HG03460 (cell line): ENCODE data around the gene MYO15A.

Experiments
- ATAC-seq: cut with Tn5 transposase; IDR thresholded peaks from one replicate; pipeline ENCODE4 v1.9.1; 2021; ENCODE audit not compliant: unreplicated experiment

The MYO15A gene

GRCh38 chr17:18157354-18157985 is 48.9 kb downstream of the MYO15A start:
- ATAC-seq, result no peak

- no peak for ATAC-seq
Measured at GRCh38 chr17:18158022-18158600, 49.6 kb downstream of the MYO15A start.

- no peak for ATAC-seq
Measured at GRCh38 chr17:18159551-18160120, 51.1 kb downstream of the MYO15A start.

GRCh38 chr17:18160128-18160856 is 51.7 kb downstream of the MYO15A start:
- no peak for ATAC-seq

- ATAC-seq, result no peak
Measured at GRCh38 chr17:18161207-18162145, 52.9 kb downstream of the MYO15A start.

GRCh38 chr17:18163547-18163946 is 55.0 kb downstream of the MYO15A start:
- no peak for ATAC-seq

- no peak for ATAC-seq
Measured at GRCh38 chr17:18166894-18167293, 58.3 kb downstream of the MYO15A start.

- ATAC-seq, result no peak
Measured at GRCh38 chr17:18167421-18167820, 58.9 kb downstream of the MYO15A start.

- ATAC-seq, result no peak
Measured at GRCh38 chr17:18172531-18173278, 64.1 kb downstream of the MYO15A start.

GRCh38 chr17:18173740-18174139 is 65.2 kb downstream of the MYO15A start:
- ATAC-seq, result no peak

- ATAC-seq, result no peak
Measured at GRCh38 chr17:18176176-18176575, 67.6 kb downstream of the MYO15A start.

GRCh38 chr17:18177133-18177532 is 68.6 kb downstream of the MYO15A start:
- ATAC-seq, result no peak

GRCh38 chr17:18177722-18178121 is 69.2 kb downstream of the MYO15A start:
- no peak for ATAC-seq

- no peak for ATAC-seq
Measured at GRCh38 chr17:18179196-18179595, 70.6 kb downstream of the MYO15A start.

- ATAC-seq, result no peak
Measured at GRCh38 chr17:18179804-18180203, 71.2 kb downstream of the MYO15A start.

- ATAC-seq, result no peak
Measured at GRCh38 chr17:18181358-18181757, 72.8 kb downstream of the MYO15A start.

- ATAC-seq, result no peak
Measured at GRCh38 chr17:18182110-18182977, 73.8 kb downstream of the MYO15A start.

- peak; percentile 39 for ATAC-seq
Measured at GRCh38 chr17:18182978-18183333, 74.4 kb downstream of the MYO15A start.
